ENCODE results near the gene THAP8.
A peak's percentile ranks its signal among the peaks of the same experiment; 100 is the strongest.

THAP8 gene

GRCh38 chr19:36061367-36061766 is 7.3 kb upstream of the THAP8 start:
- Histone ChIP-seq H3K9ac (ENCODE audit: low read depth, low read length) (no peak overlapping the region), H3K9me3 (ENCODE audit: insufficient read depth, low read depth, low read length) (no peaks in the 10 kb centered on the region), H3K4me1 (ENCODE audit: insufficient read depth, low read length) (peaks cover under 1% of the 10 kb centered on the region; the same call in 1 of the 2 replicates), H3K36me3 (ENCODE audit: insufficient read depth, low read depth, low read length) (peaks cover 87% of the 10 kb centered on the region), H3K27me3 (ENCODE audit: insufficient read depth, low read length) (no peaks in the 10 kb centered on the region), H3K4me3 (ENCODE audit: low read length) (no peak overlapping the region), H3K27ac (ENCODE audit: low read length) (no peak overlapping the region)

DNA sequence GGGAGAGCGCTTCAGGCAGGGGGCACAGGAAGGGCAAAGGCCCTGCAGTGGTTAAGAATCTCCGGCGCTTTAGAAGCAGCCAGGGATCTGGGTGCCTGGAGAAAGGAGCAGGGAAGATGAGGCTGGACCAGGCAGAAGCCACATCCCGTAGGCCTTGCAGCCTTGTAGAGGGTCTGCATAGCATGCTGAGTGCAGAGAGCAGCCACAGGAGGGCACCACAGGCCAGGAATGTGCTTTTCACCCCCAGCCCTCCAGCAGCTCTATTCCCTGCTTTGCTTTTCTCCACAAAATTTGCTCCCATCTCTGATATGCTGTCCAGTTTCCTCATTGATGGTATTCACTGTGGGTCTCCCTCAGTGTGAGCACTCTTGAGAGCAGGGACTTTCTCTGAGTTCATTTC is 6.3 kb upstream of the THAP8 start:
- no peaks in the 10 kb centered on the region for H3K9me3 ChIP-seq (ENCODE audit: insufficient read depth, low read depth, low read length)
- peaks cover 79% of the 10 kb centered on the region for H3K36me3 ChIP-seq (ENCODE audit: insufficient read depth, low read depth, low read length)
- no peaks in the 10 kb centered on the region for H3K27me3 ChIP-seq (ENCODE audit: insufficient read depth, low read length)
- no peak overlapping the region for H3K27ac ChIP-seq (ENCODE audit: low read length)
- peaks cover 6% of the 10 kb centered on the region for H3K4me1 ChIP-seq (ENCODE audit: insufficient read depth, low read length)
- H3K4me3 ChIP-seq (ENCODE audit: low read length) = no peak overlapping the region
- no peak overlapping the region for H3K9ac ChIP-seq (ENCODE audit: low read depth, low read length)

DNA sequence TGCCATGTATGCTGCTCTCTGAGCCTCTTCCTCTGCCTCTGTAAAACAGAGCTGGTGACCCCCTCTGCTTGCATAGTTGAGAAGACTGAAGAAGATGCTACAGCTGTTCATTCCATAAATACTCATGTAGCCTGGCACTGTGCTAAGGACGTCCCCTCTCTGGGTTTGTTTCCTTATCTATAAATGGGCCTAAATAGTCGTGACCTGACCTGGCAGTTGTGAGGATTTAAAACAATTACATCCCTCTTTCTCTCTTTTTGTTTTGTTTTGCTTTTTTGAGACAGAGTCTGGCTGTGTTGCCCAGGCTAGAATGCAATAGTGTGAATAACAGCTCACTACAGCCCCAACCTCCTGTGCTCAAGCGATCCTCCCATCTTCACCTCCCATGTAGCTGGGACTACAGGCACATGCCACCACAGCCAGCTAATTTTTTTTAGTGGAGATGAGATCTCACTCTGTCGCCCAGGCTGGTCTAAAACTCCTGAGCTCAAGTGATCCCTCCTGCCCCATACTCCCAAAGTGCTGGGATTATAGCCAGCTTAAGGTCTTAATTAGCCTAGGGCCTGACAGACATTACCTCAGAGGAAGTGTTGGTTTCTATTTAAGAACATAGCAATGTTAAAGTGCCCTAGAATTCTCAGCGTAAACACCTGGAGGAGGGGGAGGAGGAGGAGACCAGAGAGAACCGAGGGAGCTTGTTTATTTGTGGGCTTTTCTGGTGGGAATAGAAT is 5.3 kb upstream of the THAP8 start:
- H3K9me3 ChIP-seq (ENCODE audit: insufficient read depth, low read depth, low read length) = no peaks in the 10 kb centered on the region
- no peak overlapping the region for H3K9ac ChIP-seq (ENCODE audit: low read depth, low read length)
- no peaks in the 10 kb centered on the region for H3K27me3 ChIP-seq (ENCODE audit: insufficient read depth, low read length)
- H3K4me3 ChIP-seq (ENCODE audit: low read length) = no peak overlapping the region
- H3K4me1 ChIP-seq (ENCODE audit: insufficient read depth, low read length) = peaks cover 6% of the 10 kb centered on the region
- H3K36me3 ChIP-seq (ENCODE audit: insufficient read depth, low read depth, low read length) = peaks cover 69% of the 10 kb centered on the region
- no peak overlapping the region for H3K27ac ChIP-seq (ENCODE audit: low read length)

DNA sequence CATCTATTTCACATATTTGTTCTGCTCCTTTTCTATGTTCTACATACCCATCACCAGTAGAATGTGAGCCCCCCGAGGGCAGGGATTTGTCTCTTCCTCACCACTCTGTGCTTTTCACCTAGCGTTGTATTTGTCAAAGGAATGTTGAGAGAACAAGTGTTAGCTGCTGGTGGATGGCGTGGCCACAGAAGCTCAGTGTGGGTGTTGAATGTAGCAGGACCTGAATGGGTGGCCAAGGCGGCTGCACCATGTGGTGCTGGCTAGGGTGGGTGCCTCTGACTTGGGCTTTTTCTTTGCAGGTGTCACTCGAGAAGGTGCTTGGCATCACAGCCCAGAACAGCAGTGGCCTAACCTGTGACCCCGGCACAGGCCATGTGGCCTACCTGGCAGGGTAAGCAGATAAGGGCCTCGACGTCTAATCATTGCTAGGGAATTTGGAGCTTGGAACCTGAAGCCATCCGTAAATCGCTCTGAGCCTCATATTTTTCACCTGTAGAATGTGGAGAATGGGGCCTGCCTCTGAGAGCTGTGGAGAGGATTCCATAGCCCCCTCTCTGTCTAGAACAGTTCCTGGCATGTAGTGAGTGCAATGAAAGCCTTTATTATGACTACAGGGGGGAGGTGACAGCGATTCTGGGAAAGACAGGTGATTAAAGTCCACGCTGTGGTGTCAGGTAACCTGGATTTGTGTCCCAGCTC is 4.5 kb upstream of the THAP8 start:
- Histone ChIP-seq H3K36me3 (ENCODE audit: insufficient read depth, low read depth, low read length) (peaks cover 65% of the 10 kb centered on the region), H3K27ac (ENCODE audit: low read length) (no peak overlapping the region), H3K9ac (ENCODE audit: low read depth, low read length) (no peak overlapping the region), H3K27me3 (ENCODE audit: insufficient read depth, low read length) (no peaks in the 10 kb centered on the region), H3K4me1 (ENCODE audit: insufficient read depth, low read length) (peaks cover 6% of the 10 kb centered on the region), H3K9me3 (ENCODE audit: insufficient read depth, low read depth, low read length) (no peaks in the 10 kb centered on the region), H3K4me3 (ENCODE audit: low read length) (no peak overlapping the region)

GRCh38 chr19:36054733-36055686 is 925 bp upstream of the THAP8 start, which contains the start of gene WDR62:
Gene WDR62, plus strand, starts transcription at chr19:36054897. Its CDS starts 75 bp downstream, at chr19:36054972.
- H3K27ac ChIP-seq (ENCODE audit: low read length) = peak within 1 kb of the TSS; percentile 4
- no peaks in the 10 kb centered on the region for H3K9me3 ChIP-seq (ENCODE audit: insufficient read depth, low read depth, low read length)
- H3K27me3 ChIP-seq (ENCODE audit: insufficient read depth, low read length) = no peaks in the 10 kb centered on the region
- H3K36me3 ChIP-seq (ENCODE audit: insufficient read depth, low read depth, low read length) = peaks cover 32% of the 10 kb centered on the region
- peak within 1 kb of the TSS; percentile 85; the same call in 1 of the 2 replicates for H3K9ac ChIP-seq (ENCODE audit: low read depth, low read length)
- peaks cover 9% of the 10 kb centered on the region for H3K4me1 ChIP-seq (ENCODE audit: insufficient read depth, low read length)
- H3K4me3 ChIP-seq (ENCODE audit: low read length) = peak within 1 kb of the TSS; percentile 95

GRCh38 chr19:36051637-36052036 is 2.4 kb downstream of the THAP8 start:
- no peak overlapping the region for H3K4me3 ChIP-seq (ENCODE audit: low read length)

GRCh38 chr19:36051236-36051635 is 2.8 kb downstream of the THAP8 start:
- Histone ChIP-seq H3K36me3 (ENCODE audit: insufficient read depth, low read depth, low read length) (peaks cover under 1% of the 10 kb centered on the region; the same call in 1 of the 2 replicates), H3K9ac (ENCODE audit: low read depth, low read length) (no peak overlapping the region; the same call in 1 of the 2 replicates), H3K27me3 (ENCODE audit: insufficient read depth, low read length) (no peaks in the 10 kb centered on the region), H3K27ac (ENCODE audit: low read length) (no peak overlapping the region), H3K9me3 (ENCODE audit: insufficient read depth, low read depth, low read length) (no peaks in the 10 kb centered on the region), H3K4me1 (ENCODE audit: insufficient read depth, low read length) (peaks cover 8% of the 10 kb centered on the region), H3K4me3 (ENCODE audit: low read length) (no peak overlapping the region)

More at GRCh38 chr19:36051637-36052036, 2.4 kb downstream of the THAP8 start:
- H3K4me1 ChIP-seq (ENCODE audit: insufficient read depth, low read length) = peaks cover 9% of the 10 kb centered on the region
- no peaks in the 10 kb centered on the region for H3K9me3 ChIP-seq (ENCODE audit: insufficient read depth, low read depth, low read length)
- H3K27me3 ChIP-seq (ENCODE audit: insufficient read depth, low read length) = no peaks in the 10 kb centered on the region
- H3K36me3 ChIP-seq (ENCODE audit: insufficient read depth, low read depth, low read length) = peaks cover 4% of the 10 kb centered on the region; the same call in 1 of the 2 replicates
- H3K27ac ChIP-seq (ENCODE audit: low read length) = no peak overlapping the region
- no peak overlapping the region for H3K9ac ChIP-seq (ENCODE audit: low read depth, low read length)

- Histone ChIP-seq H3K36me3 (ENCODE audit: insufficient read depth, low read depth, low read length) (no peaks in the 10 kb centered on the region), H3K27ac (ENCODE audit: low read length) (no peak overlapping the region), H3K27me3 (ENCODE audit: insufficient read depth, low read length) (no peaks in the 10 kb centered on the region), H3K9me3 (ENCODE audit: insufficient read depth, low read depth, low read length) (no peaks in the 10 kb centered on the region), H3K9ac (ENCODE audit: low read depth, low read length) (no peak overlapping the region), H3K4me1 (ENCODE audit: insufficient read depth, low read length) (peaks cover 3% of the 10 kb centered on the region; the same call in 1 of the 2 replicates), H3K4me3 (ENCODE audit: low read length) (no peak overlapping the region)
Observed at GRCh38 chr19:36049080-36049698, 4.9 kb downstream of the THAP8 start.

- H3K36me3 ChIP-seq (ENCODE audit: insufficient read depth, low read depth, low read length) = no peaks in the 10 kb centered on the region
- no peaks in the 10 kb centered on the region for H3K27me3 ChIP-seq (ENCODE audit: insufficient read depth, low read length)
- H3K9me3 ChIP-seq (ENCODE audit: insufficient read depth, low read depth, low read length) = no peaks in the 10 kb centered on the region
- H3K9ac ChIP-seq (ENCODE audit: low read depth, low read length) = no peak overlapping the region
- peaks cover 3% of the 10 kb centered on the region; the same call in 1 of the 2 replicates for H3K4me1 ChIP-seq (ENCODE audit: insufficient read depth, low read length)
- H3K27ac ChIP-seq (ENCODE audit: low read length) = no peak overlapping the region
- no peak overlapping the region for H3K4me3 ChIP-seq (ENCODE audit: low read length)
Observed at GRCh38 chr19:36047835-36048234, 6.2 kb downstream of the THAP8 start.

GRCh38 chr19:36046443-36047050 is 7.5 kb downstream of the THAP8 start:
- peaks cover 5% of the 10 kb centered on the region; the same call in 1 of the 2 replicates for H3K4me1 ChIP-seq (ENCODE audit: insufficient read depth, low read length)
- H3K4me3 ChIP-seq (ENCODE audit: low read length) = no peak overlapping the region
- H3K36me3 ChIP-seq (ENCODE audit: insufficient read depth, low read depth, low read length) = no peaks in the 10 kb centered on the region
- H3K27ac ChIP-seq (ENCODE audit: low read length) = no peak overlapping the region
- H3K27me3 ChIP-seq (ENCODE audit: insufficient read depth, low read length) = no peaks in the 10 kb centered on the region
- no peak overlapping the region for H3K9ac ChIP-seq (ENCODE audit: low read depth, low read length)
- no peaks in the 10 kb centered on the region for H3K9me3 ChIP-seq (ENCODE audit: insufficient read depth, low read depth, low read length)
